Sigmoid colon (tissue), 4 donors: Measurements from ENCODE around the gene CDC37L1.

Experiments
- POLR2A ChIP-seq, 2 donors: fragments of 450-650 bp; IDR thresholded peaks; one replicate each; pipeline ENCODE4 v1.6.1; 2016; ENCODE audit warnings: antibody characterized with exemption in 2 of 2, mild to moderate bottlenecking in 2 of 2, moderate library complexity in 2 of 2
- POLR2AphosphoS5 ChIP-seq, 4 donors: sonication (generic); formaldehyde crosslinking; IDR thresholded peaks; one replicate each; pipeline ENCODE4 v1.6.1; 2017; ENCODE audit warnings: antibody characterized with exemption in 4 of 4
- TF ChIP-seq, protein P1 (sequence below), 4 experiments: fragments of 450-650 bp in 3 of 4; fragments of 200-600 bp in 1 of 4; IDR thresholded peaks; one replicate each; pipeline ENCODE4 v1.5.1; 2016 to 2019; ENCODE audit warnings: antibody characterized with exemption in 4 of 4, mild to moderate bottlenecking in 3 of 4, moderate library complexity in 2 of 4

- TF ChIP-seq POLR2AphosphoS5 (IDR thresholded peaks at IDR 0.05): no peak
- no peak for TF ChIP-seq POLR2A (IDR thresholded peaks at IDR 0.05)
- TF ChIP-seq, protein P1, sequence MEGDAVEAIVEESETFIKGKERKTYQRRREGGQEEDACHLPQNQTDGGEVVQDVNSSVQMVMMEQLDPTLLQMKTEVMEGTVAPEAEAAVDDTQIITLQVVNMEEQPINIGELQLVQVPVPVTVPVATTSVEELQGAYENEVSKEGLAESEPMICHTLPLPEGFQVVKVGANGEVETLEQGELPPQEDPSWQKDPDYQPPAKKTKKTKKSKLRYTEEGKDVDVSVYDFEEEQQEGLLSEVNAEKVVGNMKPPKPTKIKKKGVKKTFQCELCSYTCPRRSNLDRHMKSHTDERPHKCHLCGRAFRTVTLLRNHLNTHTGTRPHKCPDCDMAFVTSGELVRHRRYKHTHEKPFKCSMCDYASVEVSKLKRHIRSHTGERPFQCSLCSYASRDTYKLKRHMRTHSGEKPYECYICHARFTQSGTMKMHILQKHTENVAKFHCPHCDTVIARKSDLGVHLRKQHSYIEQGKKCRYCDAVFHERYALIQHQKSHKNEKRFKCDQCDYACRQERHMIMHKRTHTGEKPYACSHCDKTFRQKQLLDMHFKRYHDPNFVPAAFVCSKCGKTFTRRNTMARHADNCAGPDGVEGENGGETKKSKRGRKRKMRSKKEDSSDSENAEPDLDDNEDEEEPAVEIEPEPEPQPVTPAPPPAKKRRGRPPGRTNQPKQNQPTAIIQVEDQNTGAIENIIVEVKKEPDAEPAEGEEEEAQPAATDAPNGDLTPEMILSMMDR (IDR thresholded peaks at IDR 0.05): no peak
Measured at GRCh38 chr9:4746278-4747030, 67.1 kb downstream of the CDC37L1 start.
